Measurements from ENCODE around the gene TPP2.

Gene TPP2

DNA sequence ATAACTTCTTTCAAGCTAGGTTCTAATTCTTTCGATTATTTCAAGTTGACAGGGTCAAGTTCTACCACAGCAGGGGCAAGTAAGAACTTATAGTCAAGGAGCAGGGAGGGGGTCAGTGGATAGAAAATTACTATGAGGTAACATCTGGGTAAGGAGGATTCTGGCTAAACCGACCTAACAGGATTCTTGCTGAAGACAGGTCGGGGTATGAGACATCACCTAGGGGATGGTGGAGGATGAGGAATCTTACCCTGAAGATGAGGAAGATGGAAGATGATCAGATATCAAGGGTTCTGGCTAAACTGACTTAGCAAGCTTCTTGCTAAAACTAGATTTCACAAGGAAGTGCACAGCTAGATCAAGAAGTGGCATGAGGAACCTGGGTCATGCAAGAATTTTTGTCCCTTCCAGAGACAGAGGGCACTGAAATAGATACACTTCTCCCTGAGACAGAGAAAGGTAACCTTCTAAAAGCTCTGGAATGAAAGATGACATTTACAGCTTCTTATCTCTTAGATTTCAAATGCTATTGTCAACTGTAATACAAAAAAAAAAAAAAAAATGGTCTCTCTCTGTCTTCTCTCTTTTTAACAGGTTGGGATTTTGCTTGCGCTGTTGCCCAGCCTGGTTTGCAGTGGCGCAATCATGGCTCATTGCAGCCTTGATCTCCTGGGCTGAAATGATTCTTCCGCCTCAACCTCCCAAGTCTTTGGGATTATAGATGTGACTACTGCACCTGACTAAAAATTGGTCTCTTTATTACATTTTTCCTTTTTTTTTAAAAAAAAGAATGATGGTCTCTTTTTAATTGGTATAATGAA is 107.7 kb downstream of the TPP2 start:
- H3K4me3 ChIP-seq (ENCODE audit: low read depth, low read length) = no peak overlapping the region
- no peaks in the 10 kb centered on the region for H3K9me3 ChIP-seq (ENCODE audit: control insufficient read depth, insufficient read depth, low read length)
- no peaks in the 10 kb centered on the region for H3K4me1 ChIP-seq (ENCODE audit: control insufficient read depth, insufficient read depth, low read length)
- H3K9ac ChIP-seq (ENCODE audit: low read depth, low read length) = no peak overlapping the region
- no peak overlapping the region for H3K27ac ChIP-seq (ENCODE audit: low read depth, low read length)
- no peaks in the 10 kb centered on the region for H3K36me3 ChIP-seq (ENCODE audit: control insufficient read depth, insufficient read depth, low read length)
- H3K27me3 ChIP-seq (ENCODE audit: control insufficient read depth, insufficient read depth, low read length) = no peaks in the 10 kb centered on the region

DNA sequence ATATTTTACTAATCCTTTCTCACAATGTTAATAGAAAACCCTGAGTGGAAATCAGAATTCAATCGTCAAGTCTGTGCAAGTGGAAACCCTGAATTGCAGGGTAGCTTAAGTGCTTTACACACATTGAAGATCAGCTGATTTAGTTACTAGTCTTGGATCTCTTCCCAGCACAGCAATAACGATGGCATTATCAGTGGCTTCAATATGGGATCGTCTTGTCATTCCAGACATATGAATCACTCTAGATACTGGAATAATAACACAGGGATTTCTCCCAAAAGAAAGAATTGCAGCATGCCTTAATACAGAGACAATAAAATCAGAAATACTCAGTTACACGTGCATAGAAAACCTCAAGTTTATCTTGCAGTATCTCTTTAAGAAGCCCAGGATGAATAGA is 110.7 kb downstream of the TPP2 start:
- H3K4me1 ChIP-seq (ENCODE audit: control insufficient read depth, insufficient read depth, low read length) = no peaks in the 10 kb centered on the region
- no peak overlapping the region for H3K4me3 ChIP-seq (ENCODE audit: low read depth, low read length)
- no peaks in the 10 kb centered on the region for H3K9me3 ChIP-seq (ENCODE audit: control insufficient read depth, insufficient read depth, low read length)
- no peak overlapping the region for H3K27ac ChIP-seq (ENCODE audit: low read depth, low read length)
- H3K9ac ChIP-seq (ENCODE audit: low read depth, low read length) = no peak overlapping the region
- no peaks in the 10 kb centered on the region for H3K27me3 ChIP-seq (ENCODE audit: control insufficient read depth, insufficient read depth, low read length)
- no peaks in the 10 kb centered on the region for H3K36me3 ChIP-seq (ENCODE audit: control insufficient read depth, insufficient read depth, low read length)

DNA sequence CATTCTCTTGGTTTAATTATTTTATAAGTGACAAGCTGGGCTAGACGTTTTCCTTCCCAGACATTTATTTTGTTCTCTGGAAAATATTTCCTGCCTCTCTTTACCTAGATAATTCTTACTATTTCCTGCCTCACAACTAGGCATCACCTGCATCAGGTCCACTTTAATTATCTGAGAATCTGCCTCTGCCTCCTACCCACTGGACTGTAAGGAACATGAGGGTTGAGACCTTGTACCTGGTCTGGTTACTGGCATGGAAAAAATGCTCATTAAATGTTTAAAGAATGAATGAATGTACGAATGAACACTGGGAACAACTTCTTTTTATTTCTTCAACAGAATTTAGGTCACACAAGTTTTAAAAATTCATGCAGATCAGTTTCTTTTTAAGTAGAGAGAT is 111.4 kb downstream of the TPP2 start:
- H3K9ac ChIP-seq (ENCODE audit: low read depth, low read length) = no peak overlapping the region
- H3K4me3 ChIP-seq (ENCODE audit: low read depth, low read length) = no peak overlapping the region
- H3K36me3 ChIP-seq (ENCODE audit: control insufficient read depth, insufficient read depth, low read length) = no peaks in the 10 kb centered on the region
- H3K27ac ChIP-seq (ENCODE audit: low read depth, low read length) = no peak overlapping the region
- H3K27me3 ChIP-seq (ENCODE audit: control insufficient read depth, insufficient read depth, low read length) = no peaks in the 10 kb centered on the region
- no peaks in the 10 kb centered on the region for H3K9me3 ChIP-seq (ENCODE audit: control insufficient read depth, insufficient read depth, low read length)
- H3K4me1 ChIP-seq (ENCODE audit: control insufficient read depth, insufficient read depth, low read length) = no peaks in the 10 kb centered on the region

DNA sequence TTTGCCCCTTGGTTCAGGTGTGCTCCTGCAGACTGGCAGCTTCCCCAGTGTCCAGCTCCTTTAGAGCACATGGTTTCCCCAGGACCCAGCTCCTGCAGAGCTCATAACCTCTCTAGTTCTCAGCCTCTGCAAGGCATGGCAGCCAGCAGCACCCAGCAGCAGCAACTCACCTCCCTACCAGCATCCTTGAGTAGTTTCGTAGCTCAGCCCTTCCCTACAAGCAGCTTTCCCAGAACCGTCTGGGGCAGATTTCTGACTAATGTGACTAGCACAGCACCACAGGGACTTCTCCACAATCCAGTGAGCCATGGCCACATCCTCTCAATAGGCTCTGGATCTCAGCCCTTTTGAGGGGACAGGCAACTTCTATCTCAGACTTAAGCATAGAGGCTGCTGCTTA is 112.2 kb downstream of the TPP2 start:
- no peak overlapping the region for H3K27ac ChIP-seq (ENCODE audit: low read depth, low read length)

GRCh38 chr13:102709536-102709935 is 112.8 kb downstream of the TPP2 start:
- H3K9ac ChIP-seq (ENCODE audit: low read depth, low read length) = no peak overlapping the region
- no peaks in the 10 kb centered on the region for H3K36me3 ChIP-seq (ENCODE audit: control insufficient read depth, insufficient read depth, low read length)
- no peaks in the 10 kb centered on the region for H3K9me3 ChIP-seq (ENCODE audit: control insufficient read depth, insufficient read depth, low read length)
- no peak overlapping the region for H3K4me3 ChIP-seq (ENCODE audit: low read depth, low read length)
- no peak overlapping the region for H3K27ac ChIP-seq (ENCODE audit: low read depth, low read length)
- no peaks in the 10 kb centered on the region for H3K27me3 ChIP-seq (ENCODE audit: control insufficient read depth, insufficient read depth, low read length)
- H3K4me1 ChIP-seq (ENCODE audit: control insufficient read depth, insufficient read depth, low read length) = no peaks in the 10 kb centered on the region

More for the DNA sequence above, 112.2 kb downstream of the TPP2 start:
- Histone ChIP-seq H3K4me3 (ENCODE audit: low read depth, low read length) (no peak overlapping the region), H3K27me3 (ENCODE audit: control insufficient read depth, insufficient read depth, low read length) (no peaks in the 10 kb centered on the region), H3K9ac (ENCODE audit: low read depth, low read length) (no peak overlapping the region), H3K4me1 (ENCODE audit: control insufficient read depth, insufficient read depth, low read length) (no peaks in the 10 kb centered on the region), H3K9me3 (ENCODE audit: control insufficient read depth, insufficient read depth, low read length) (no peaks in the 10 kb centered on the region), H3K36me3 (ENCODE audit: control insufficient read depth, insufficient read depth, low read length) (no peaks in the 10 kb centered on the region)

- Histone ChIP-seq H3K9me3 (ENCODE audit: control insufficient read depth, insufficient read depth, low read length) (no peaks in the 10 kb centered on the region), H3K9ac (ENCODE audit: low read depth, low read length) (no peak overlapping the region), H3K4me1 (ENCODE audit: control insufficient read depth, insufficient read depth, low read length) (no peaks in the 10 kb centered on the region), H3K36me3 (ENCODE audit: control insufficient read depth, insufficient read depth, low read length) (no peaks in the 10 kb centered on the region), H3K4me3 (ENCODE audit: low read depth, low read length) (no peak overlapping the region), H3K27me3 (ENCODE audit: control insufficient read depth, insufficient read depth, low read length) (no peaks in the 10 kb centered on the region), H3K27ac (ENCODE audit: low read depth, low read length) (no peak overlapping the region)
Measured at GRCh38 chr13:102710261-102710679, 113.5 kb downstream of the TPP2 start.

DNA sequence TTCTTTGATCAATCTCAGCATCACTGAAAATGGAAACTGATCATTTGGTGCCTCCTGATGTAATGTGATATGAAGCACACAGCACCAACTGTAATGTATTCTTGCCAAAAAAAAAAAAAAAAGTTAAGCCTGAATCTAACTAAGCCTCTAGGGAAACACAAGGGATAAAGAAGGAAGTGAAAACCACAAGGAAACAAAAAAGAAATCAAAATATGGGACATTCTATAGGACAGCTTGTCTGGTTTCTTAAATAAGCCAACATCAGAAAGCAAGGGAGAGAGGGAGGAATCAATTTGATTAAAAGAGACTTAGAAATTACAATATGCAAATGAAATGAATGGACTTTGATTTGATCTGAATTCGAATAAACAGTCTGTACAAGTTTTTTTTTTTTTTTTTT is 118.7 kb downstream of the TPP2 start:
- Histone ChIP-seq H3K9me3 (ENCODE audit: control insufficient read depth, insufficient read depth, low read length) (no peaks in the 10 kb centered on the region), H3K9ac (ENCODE audit: low read depth, low read length) (no peak overlapping the region), H3K4me1 (ENCODE audit: control insufficient read depth, insufficient read depth, low read length) (no peaks in the 10 kb centered on the region), H3K4me3 (ENCODE audit: low read depth, low read length) (no peak overlapping the region), H3K27ac (ENCODE audit: low read depth, low read length) (no peak overlapping the region), H3K36me3 (ENCODE audit: control insufficient read depth, insufficient read depth, low read length) (no peaks in the 10 kb centered on the region), H3K27me3 (ENCODE audit: control insufficient read depth, insufficient read depth, low read length) (no peaks in the 10 kb centered on the region)

DNA sequence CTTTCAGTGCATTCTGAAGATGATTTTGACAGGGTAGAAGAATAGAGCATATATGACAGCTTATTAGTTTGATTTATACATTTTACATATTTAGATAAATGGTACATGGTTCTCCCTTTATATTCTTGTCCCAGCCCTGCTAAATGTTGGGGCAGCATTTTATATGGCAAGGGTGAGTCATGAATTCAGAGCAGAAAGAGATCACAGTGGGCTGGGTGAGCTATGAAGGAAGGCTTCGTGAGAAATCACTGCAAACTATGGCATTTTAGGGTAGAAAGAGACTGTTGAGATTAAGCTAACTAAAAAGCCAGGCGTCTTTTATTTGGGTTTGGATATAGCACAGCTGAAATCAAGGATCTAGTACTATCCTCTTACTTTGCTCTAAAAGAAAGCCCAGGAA is 122.0 kb downstream of the TPP2 start:
- H3K27ac ChIP-seq (ENCODE audit: low read depth, low read length) = no peak overlapping the region

DNA sequence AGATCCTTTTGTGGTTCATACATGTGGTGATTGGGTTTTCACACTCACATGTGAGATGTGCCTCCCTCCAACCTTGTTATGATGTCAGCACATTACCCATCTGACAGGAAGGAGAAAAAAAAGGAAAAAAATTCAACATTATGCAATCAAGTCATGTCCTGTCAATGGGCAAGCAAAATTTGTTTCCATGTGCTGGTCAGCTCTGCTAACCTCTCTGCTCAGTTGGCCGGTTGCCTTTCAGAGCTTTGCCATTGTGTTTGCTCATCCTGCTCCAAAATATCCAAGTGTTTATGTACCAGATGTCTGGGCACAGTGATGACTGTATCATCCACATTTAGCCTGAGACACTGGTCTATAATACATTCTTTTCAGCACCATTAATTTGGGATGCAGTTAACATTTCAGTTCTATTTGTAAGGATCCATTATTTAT is 125.0 kb downstream of the TPP2 start:
- Histone ChIP-seq H3K9me3 (ENCODE audit: control insufficient read depth, insufficient read depth, low read length) (no peaks in the 10 kb centered on the region), H3K4me3 (ENCODE audit: low read depth, low read length) (no peak overlapping the region), H3K36me3 (ENCODE audit: control insufficient read depth, insufficient read depth, low read length) (no peaks in the 10 kb centered on the region), H3K27me3 (ENCODE audit: control insufficient read depth, insufficient read depth, low read length) (no peaks in the 10 kb centered on the region), H3K4me1 (ENCODE audit: control insufficient read depth, insufficient read depth, low read length) (no peaks in the 10 kb centered on the region), H3K27ac (ENCODE audit: low read depth, low read length) (no peak overlapping the region), H3K9ac (ENCODE audit: low read depth, low read length) (no peak overlapping the region)

More for the DNA sequence above, 122.0 kb downstream of the TPP2 start:
- Histone ChIP-seq H3K36me3 (ENCODE audit: control insufficient read depth, insufficient read depth, low read length) (no peaks in the 10 kb centered on the region), H3K4me3 (ENCODE audit: low read depth, low read length) (no peak overlapping the region), H3K9ac (ENCODE audit: low read depth, low read length) (no peak overlapping the region), H3K27me3 (ENCODE audit: control insufficient read depth, insufficient read depth, low read length) (no peaks in the 10 kb centered on the region), H3K4me1 (ENCODE audit: control insufficient read depth, insufficient read depth, low read length) (no peaks in the 10 kb centered on the region), H3K9me3 (ENCODE audit: control insufficient read depth, insufficient read depth, low read length) (no peaks in the 10 kb centered on the region)

DNA sequence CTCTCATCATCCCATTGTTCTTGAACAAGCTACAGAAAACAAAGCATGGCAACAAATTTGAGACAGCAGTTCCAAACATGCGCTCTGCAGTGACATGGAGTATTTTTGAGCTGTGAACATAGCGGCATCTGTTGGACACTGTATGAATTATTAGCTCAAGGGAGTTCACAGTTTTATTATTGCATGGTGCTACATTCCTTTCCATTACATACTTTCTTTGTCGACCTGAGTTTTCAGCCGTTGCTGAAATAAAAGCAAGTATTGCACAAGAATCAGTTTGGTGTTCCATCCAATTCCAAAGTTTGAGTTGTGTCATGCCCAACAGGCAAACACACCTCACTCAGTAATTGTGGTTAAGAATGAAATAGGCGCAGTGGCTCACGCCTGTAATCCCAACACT is 128.1 kb downstream of the TPP2 start:
- Histone ChIP-seq H3K9me3 (ENCODE audit: control insufficient read depth, insufficient read depth, low read length) (no peaks in the 10 kb centered on the region), H3K4me1 (ENCODE audit: control insufficient read depth, insufficient read depth, low read length) (no peaks in the 10 kb centered on the region), H3K9ac (ENCODE audit: low read depth, low read length) (no peak overlapping the region), H3K27ac (ENCODE audit: low read depth, low read length) (no peak overlapping the region), H3K27me3 (ENCODE audit: control insufficient read depth, insufficient read depth, low read length) (no peaks in the 10 kb centered on the region), H3K4me3 (ENCODE audit: low read depth, low read length) (no peak overlapping the region), H3K36me3 (ENCODE audit: control insufficient read depth, insufficient read depth, low read length) (no peaks in the 10 kb centered on the region)

GRCh38 chr13:102726430-102726829 is 129.6 kb downstream of the TPP2 start:
- H3K27me3 ChIP-seq (ENCODE audit: control insufficient read depth, insufficient read depth, low read length) = no peaks in the 10 kb centered on the region
- H3K9me3 ChIP-seq (ENCODE audit: control insufficient read depth, insufficient read depth, low read length) = no peaks in the 10 kb centered on the region
- no peaks in the 10 kb centered on the region for H3K36me3 ChIP-seq (ENCODE audit: control insufficient read depth, insufficient read depth, low read length)

More at GRCh38 chr13:102726430-102726829, 129.6 kb downstream of the TPP2 start:
- Histone ChIP-seq H3K27ac (ENCODE audit: low read depth, low read length) (no peak overlapping the region), H3K4me3 (ENCODE audit: low read depth, low read length) (no peak overlapping the region), H3K4me1 (ENCODE audit: control insufficient read depth, insufficient read depth, low read length) (no peaks in the 10 kb centered on the region), H3K9ac (ENCODE audit: low read depth, low read length) (no peak overlapping the region)

Data from HUES48 (cell line).